Fibroblast of the aortic adventitia (primary cell): ENCODE data around the gene SIN3A. TPM values are rescaled to one million over a fixed set of nuclear protein-coding genes. Genes with fewer than 3 reads are reported as not detected.
A peak's percentile ranks its signal among the peaks of the same experiment; 100 is the strongest.
"Not testable (repeated sequence)": the region's sequence is repeated elsewhere in the genome, so short reads cannot be mapped to it uniquely, and the experiment has no call there.

Experiments used
- DNase-seq: peaks from one replicate; pipeline ENCODE4 v3.0.0-alpha.2; 2010; ENCODE audit warnings: low read depth
- H3K4me3 ChIP-seq: 2 replicates; pipeline ENCODE4 v1.5.1; 2011; ENCODE audit warnings: low read depth, mild to moderate bottlenecking, control low read depth, low read length, moderate library complexity
- CTCF ChIP-seq: IDR thresholded peaks from 2 replicates; pipeline ENCODE4 v1.5.1; 2011; ENCODE audit warnings: mild to moderate bottlenecking, low read length, control low read depth, inconsistent platforms; ENCODE audit not compliant: insufficient read depth
- total RNA-seq: library from RNA; depleted of rRNA; stranded (reverse); fragments of >200 nt; gene quantifications from 2 replicates; pipeline ENCODE4 v1.2.3, GENCODE V29; 2012; ENCODE audit warnings: low replicate concordance

Gene SIN3A
- 37.3 and 52.9 TPM in 2 replicates for total RNA-seq

GRCh38 chr15:75451674-75452363, at the start of gene SIN3A:
SIN3A (minus strand) TSS chr15:75451690; CDS start chr15:75430375, 21,315 bp downstream.
- TF ChIP-seq CTCF, result no peak
- H3K4me3 ChIP-seq, result peak within 1 kb of the TSS; percentile 97
- DNase-seq, result peak; percentile 100

GRCh38 chr15:75493732-75494131, 42.2 kb upstream of the SIN3A start:
- no peak overlapping the region for H3K4me3 ChIP-seq
- no peak for TF ChIP-seq CTCF
- no peak for DNase-seq

- H3K4me3 ChIP-seq, result no peak overlapping the region
- no peak for TF ChIP-seq CTCF
- no peak for DNase-seq
Observed at GRCh38 chr15:75483961-75484360, 32.5 kb upstream of the SIN3A start.

- DNase-seq, H3K4me3 ChIP-seq: not testable (repeated sequence)
Observed at GRCh38 chr15:75483556-75483955, 32.1 kb upstream of the SIN3A start.

GRCh38 chr15:75483106-75483505, 31.6 kb upstream of the SIN3A start:
- DNase-seq, result no peak
- no peak overlapping the region for H3K4me3 ChIP-seq
- no peak for TF ChIP-seq CTCF

GRCh38 chr15:75480463-75480862, 29.0 kb upstream of the SIN3A start:
- DNase-seq, H3K4me3 ChIP-seq: not testable (repeated sequence)

GRCh38 chr15:75479670-75480069, 28.2 kb upstream of the SIN3A start:
- no peak for TF ChIP-seq CTCF
- H3K4me3 ChIP-seq, result no peak overlapping the region

GRCh38 chr15:75477094-75477493, 25.6 kb upstream of the SIN3A start:
- not testable (repeated sequence) for DNase-seq, H3K4me3 ChIP-seq

More at GRCh38 chr15:75479670-75480069, 28.2 kb upstream of the SIN3A start:
- DNase-seq, result no peak
